Psoas muscle (tissue), 8 donors: ENCODE data around the gene PIANP. TPM values are rescaled to one million over a fixed set of nuclear protein-coding genes. Genes with fewer than 3 reads are reported as not detected.

Experiments
- ATAC-seq, 4 donors: fragments of 200-7000 bp; cut with Tn5 transposase; one replicate each; pipeline ENCODE4 v1.9.1; 2020; ENCODE audit warnings: moderate library complexity in 3 of 4, mild to moderate bottlenecking in 2 of 4
- DNase-seq, 2 donors: peaks; one replicate each; pipeline ENCODE4 v3.0.0-alpha.2; 2020
- H3K27ac ChIP-seq: fragments of 200-600 bp; one replicate; pipeline ENCODE4 v1.8.0; 2022
- H3K27me3 ChIP-seq, 3 donors: fragments of 200-600 bp in 1 of 3; one replicate each; pipeline versions ENCODE4 v1.6.1 to v1.8.0; 2013 to 2022; ENCODE audit warnings: low read length in 2 of 3, mild to moderate bottlenecking in 2 of 3, moderate library complexity in 1 of 3; ENCODE audit not compliant: insufficient read depth in 3 of 3
- H3K36me3 ChIP-seq, 2 donors: fragments of 200-600 bp in 1 of 2; one replicate each; pipeline versions ENCODE4 v1.6.1 to v1.8.0; 2013 to 2022; ENCODE audit warnings: low read depth in 1 of 2, mild to moderate bottlenecking in 1 of 2, moderate library complexity in 1 of 2; ENCODE audit not compliant: insufficient read depth in 1 of 2
- H3K4me1 ChIP-seq: fragments of 200-600 bp; one replicate; pipeline ENCODE4 v1.8.0; 2022
- H3K4me3 ChIP-seq: fragments of 200-600 bp; one replicate; pipeline ENCODE4 v1.8.0; 2022; ENCODE audit warnings: mild to moderate bottlenecking
- H3K9me3 ChIP-seq: fragments of 200-600 bp; one replicate; pipeline ENCODE4 v1.8.0; 2022
- CTCF ChIP-seq: fragments of 200-600 bp; IDR thresholded peaks from one replicate; pipeline ENCODE4 v1.8.0; 2022; ENCODE audit warnings: antibody characterized with exemption
- WGBS, 3 donors: extraction: QIAGEN DNeasy Blood & Tissue Kit; methylation state at CpG; one replicate each; pipeline versions ENCODE4 v1.1.6 to v1.1.7; 2013; 5-methylcytosine and 5-hydroxymethylcytosine counted together
- intact Hi-C, 2 donors: fragments of 100-400 bp; cut with DNase I; formaldehyde crosslinking; loops; one replicate each; pipeline versions ENCODE4 v1.11.0 to v1.14.2; 2022
- polyA plus RNA-seq, 3 donors: library from polyadenylated mRNA; stranded (reverse); fragments of 200-250 nt; gene quantifications; one replicate each; pipeline ENCODE4 v1.2.3, GENCODE V29; 2013
- total RNA-seq, 4 donors: library from RNA; stranded (reverse); fragmentation: NEBNext Ultra II Directional in 2 of 4; extraction: Animal tissue kit (Norgen Biotek cat#: 25700) in 2 of 4; gene quantifications; one replicate each; pipeline versions ENCODE4 v1.2.1 to v1.2.4, GENCODE V29; 2021 to 2023
- donor health status: healthy with polysubstance abuse.
- donor health status: DM: no; HTN: no; CAD: no; lungs with moderate emphysema.
- donor health status: Bipolar disorder and iron deficiency.
- donor health status: healthy.
- donor health status: DM: yes; HTN: yes; CAD: no.
- donor health status: DM: no; HTN: no; CAD: no.
- donor health status: DM: no; HTN: no; CAD: no.
- donor health status: DM: yes; HTN: yes; CAD: no.

Gene PIANP
- total and polyA plus RNA-seq, 7 donors = 0.10 to 0.21 (median 0.17) TPM; not detected in 2

- TF ChIP-seq CTCF = no peak
- Histone ChIP-seq H3K27me3 (peaks cover 0 to 90% (median 34%) of the 10 kb centered on the region in 3 donors), H3K36me3 (no peaks in the 10 kb centered on the region), H3K4me3 (no peak overlapping the region), H3K4me1 (no peaks in the 10 kb centered on the region), H3K27ac (no peak overlapping the region), H3K9me3 (no peaks in the 10 kb centered on the region)
- ATAC-seq (no peak), DNase-seq (no peak)
- WGBS, 3 donors = 20 to 31% (median 21%) methylated on average over 11 to 16 of the region's 16 CpGs
- intact Hi-C loops = no loop called here
Measured at GRCh38 chr12:6699259-6699988, 1.2 kb downstream of the PIANP start.

GRCh38 chr12:6698352-6699046 lies 2.1 kb downstream of the PIANP start:
- ATAC-seq = no peak
- Histone ChIP-seq H3K4me1 (no peaks in the 10 kb centered on the region), H3K27me3 (peaks cover 0 to 80% (median 31%) of the 10 kb centered on the region in 3 donors), H3K4me3 (no peak overlapping the region), H3K27ac (no peak overlapping the region), H3K9me3 (no peaks in the 10 kb centered on the region), H3K36me3 (no peaks in the 10 kb centered on the region)
- TF ChIP-seq CTCF = no peak
- no peak for DNase-seq
- intact Hi-C loops = no loop called here
- WGBS, 3 donors = 58 to 62% (median 61%) methylated on average over 8 of the region's 8 CpGs

- no peaks in the 10 kb centered on the region for H3K4me1 ChIP-seq
- peaks cover 0 to 73% (median 30%) of the 10 kb centered on the region in 3 donors for H3K27me3 ChIP-seq
- no peak for DNase-seq
- no peaks in the 10 kb centered on the region for H3K36me3 ChIP-seq
- TF ChIP-seq CTCF = peak; percentile 20
- 70 to 81% (median 77%) methylated on average over 15 to 17 of the region's 17 CpGs for WGBS, 3 donors
- H3K27ac ChIP-seq = no peak overlapping the region
- H3K9me3 ChIP-seq = no peaks in the 10 kb centered on the region
- intact Hi-C loops = no loop called here
- ATAC-seq = peak in 2 of 4 donors; percentile 40 to 46
- H3K4me3 ChIP-seq = no peak overlapping the region
Measured at GRCh38 chr12:6697584-6698351, 2.8 kb downstream of the PIANP start.

GRCh38 chr12:6696690-6697583 lies 3.7 kb downstream of the PIANP start:
- no peaks in the 10 kb centered on the region for H3K36me3 ChIP-seq
- H3K4me1 ChIP-seq = no peaks in the 10 kb centered on the region
- H3K27ac ChIP-seq = no peak overlapping the region
- H3K9me3 ChIP-seq = no peaks in the 10 kb centered on the region
- ATAC-seq (no peak), DNase-seq (no peak)
- no peak for TF ChIP-seq CTCF
- WGBS, 3 donors = 76 to 78% (median 78%) methylated on average over 17 of the region's 17 CpGs
- peaks cover 0 to 65% (median 28%) of the 10 kb centered on the region in 3 donors for H3K27me3 ChIP-seq
- no peak overlapping the region for H3K4me3 ChIP-seq
- intact Hi-C loops = no loop called here
